HUES64 (cell line): ENCODE data around the gene VAMP3.

Experiments used
- H3K27ac ChIP-seq: 2 replicates; pipeline ENCODE4 v1.7.0; 2013; ENCODE audit warnings: low read depth, low read length, inconsistent platforms
- H3K27me3 ChIP-seq: 2 replicates; pipeline ENCODE4 v1.6.1; 2013; ENCODE audit warnings: mild to moderate bottlenecking, low read length; ENCODE audit not compliant: insufficient read depth
- H3K36me3 ChIP-seq: 2 replicates; pipeline ENCODE4 v1.6.1; 2013; ENCODE audit warnings: mild to moderate bottlenecking, low read length; ENCODE audit not compliant: insufficient read depth
- H3K4me1 ChIP-seq: 2 replicates; pipeline ENCODE4 v1.6.1; 2013; ENCODE audit warnings: mild to moderate bottlenecking, low read length, moderate library complexity; ENCODE audit not compliant: insufficient read depth
- H3K4me3 ChIP-seq: 2 replicates; pipeline ENCODE4 v1.5.1; 2013; ENCODE audit warnings: mild to moderate bottlenecking, low read length, moderate library complexity
- H3K9ac ChIP-seq: 2 replicates; pipeline ENCODE4 v1.6.1; 2013; ENCODE audit warnings: mild to moderate bottlenecking, low read depth, low read length
- H3K9me3 ChIP-seq: 2 replicates; pipeline ENCODE4 v1.6.1; 2013; ENCODE audit warnings: low read depth, low read length; ENCODE audit not compliant: insufficient read depth
- WGBS: fragments of 150-250, 120-280 bp; methylation state at CpG from one replicate; pipeline ENCODE4 v1.1.7; 2013; ENCODE audit warnings: missing lambda C conversion rate; 5-methylcytosine and 5-hydroxymethylcytosine counted together

Gene VAMP3

GRCh38 chr1:7768583-7768982 is 2.5 kb upstream of the VAMP3 start:
- Histone ChIP-seq H3K27ac (no peak overlapping the region), H3K4me1 (peaks cover 9% of the 10 kb centered on the region), H3K36me3 (peaks cover 10% of the 10 kb centered on the region), H3K9ac (no peak overlapping the region), H3K9me3 (no peaks in the 10 kb centered on the region), H3K4me3 (no peak overlapping the region), H3K27me3 (no peaks in the 10 kb centered on the region)
- 78% methylated on average over 1 of the region's 2 CpGs for WGBS

DNA sequence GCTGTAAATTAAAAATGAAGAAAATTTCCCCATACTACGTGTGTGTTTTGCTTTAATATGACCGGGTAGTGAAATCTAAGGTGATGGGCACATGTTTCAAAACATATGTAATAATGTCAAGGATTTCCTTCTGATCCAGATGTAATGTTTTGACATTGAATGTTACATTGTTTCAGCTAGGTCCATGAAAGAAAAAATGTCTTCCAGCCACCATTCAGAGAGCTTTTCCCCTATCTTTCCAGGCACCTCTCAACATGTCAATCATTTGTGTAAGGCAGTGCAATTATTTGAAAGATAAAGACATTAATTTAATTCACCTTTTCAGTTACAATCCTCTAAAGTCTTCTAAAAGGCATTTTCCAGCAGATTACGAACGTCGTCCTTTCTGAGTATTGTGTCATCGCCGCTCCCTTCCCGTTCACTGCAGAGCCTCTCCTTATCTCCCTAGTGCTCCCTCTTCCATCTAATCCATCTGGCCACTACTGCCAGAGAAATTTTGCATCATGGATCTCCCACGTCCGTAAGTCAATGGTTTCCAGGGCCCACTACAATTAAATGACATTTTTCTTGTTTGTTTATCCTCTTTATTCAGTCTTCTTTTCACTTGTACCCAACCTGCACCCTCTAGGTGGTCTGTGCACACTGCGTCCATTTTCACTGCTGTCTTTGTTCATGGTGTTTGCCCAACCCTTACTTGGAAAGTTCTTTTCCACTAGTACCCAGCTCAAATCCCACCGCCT is 1.3 kb upstream of the VAMP3 start:
- Histone ChIP-seq H3K4me1 (peaks cover 9% of the 10 kb centered on the region), H3K4me3 (no peak overlapping the region), H3K27me3 (no peaks in the 10 kb centered on the region), H3K36me3 (peaks cover 22% of the 10 kb centered on the region), H3K9ac (no peak overlapping the region), H3K27ac (no peak overlapping the region), H3K9me3 (no peaks in the 10 kb centered on the region)
- WGBS = 93% methylated on average over 11 of the region's 12 CpGs

DNA sequence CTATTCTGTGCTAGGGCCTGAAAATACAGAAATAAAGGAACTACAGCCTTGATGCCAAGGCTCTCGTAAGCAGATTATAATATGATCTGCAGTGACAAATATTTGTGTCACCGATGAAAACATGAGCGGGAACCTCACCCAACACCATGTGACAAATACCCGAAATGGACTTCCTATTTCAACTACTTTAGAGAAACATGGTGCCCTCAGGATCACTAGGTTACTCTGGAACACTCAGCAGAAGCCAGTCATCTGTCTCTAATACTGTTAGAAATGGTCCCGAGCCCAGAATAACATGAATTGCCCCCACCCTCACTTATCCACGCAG is 463 bp upstream of the VAMP3 start:
- H3K36me3 ChIP-seq = peaks cover 22% of the 10 kb centered on the region
- H3K9ac ChIP-seq = peak overlapping the region; percentile 68
- 52% methylated on average over 6 of the region's 6 CpGs for WGBS
- peaks cover 9% of the 10 kb centered on the region for H3K4me1 ChIP-seq
- H3K4me3 ChIP-seq = peak overlapping the region; percentile 80
- H3K27ac ChIP-seq = no peak overlapping the region; the same call in 1 of the 2 replicates
- H3K27me3 ChIP-seq = no peaks in the 10 kb centered on the region
- H3K9me3 ChIP-seq = no peaks in the 10 kb centered on the region

GRCh38 chr1:7771823-7772299 is 765 bp downstream of the VAMP3 start:
- H3K27ac ChIP-seq = peak overlapping the region; percentile 87; the same call in 1 of the 2 replicates

DNA sequence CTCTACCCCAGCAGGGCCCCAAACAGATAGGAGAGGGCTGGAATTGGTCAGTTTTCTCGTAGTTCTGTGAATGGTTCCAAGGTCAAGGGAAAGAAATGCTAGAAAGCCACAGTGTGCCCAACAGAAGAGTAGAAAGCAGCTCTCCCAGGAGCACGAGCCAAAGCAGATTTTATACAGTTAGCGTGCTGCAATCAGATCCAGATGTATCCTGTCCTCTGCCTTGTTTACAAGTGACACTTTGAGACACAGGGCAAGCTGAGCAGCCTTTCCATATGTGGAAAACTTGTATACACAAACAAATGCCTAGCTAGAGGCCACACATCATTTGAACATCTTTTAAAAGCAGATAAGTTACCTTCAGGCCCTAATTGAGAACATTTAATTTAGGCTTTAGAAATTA is 6.5 kb downstream of the VAMP3 start:
- Histone ChIP-seq H3K27me3 (no peaks in the 10 kb centered on the region), H3K36me3 (peaks cover 69% of the 10 kb centered on the region), H3K9ac (no peak overlapping the region), H3K27ac (no peak overlapping the region), H3K9me3 (no peaks in the 10 kb centered on the region), H3K4me3 (no peak overlapping the region), H3K4me1 (no peaks in the 10 kb centered on the region)
- WGBS = 92% methylated on average over 3 of the region's 3 CpGs

More at GRCh38 chr1:7771823-7772299, 765 bp downstream of the VAMP3 start:
- no peaks in the 10 kb centered on the region for H3K27me3 ChIP-seq
- WGBS = 35% methylated on average over 12 of the region's 12 CpGs
- peaks cover 28% of the 10 kb centered on the region for H3K36me3 ChIP-seq
- no peaks in the 10 kb centered on the region for H3K9me3 ChIP-seq
- peak overlapping the region; percentile 81 for H3K9ac ChIP-seq
- H3K4me3 ChIP-seq = peak overlapping the region; percentile 83
- H3K4me1 ChIP-seq = peaks cover 9% of the 10 kb centered on the region

GRCh38 chr1:7778133-7778628 is 7.1 kb downstream of the VAMP3 start:
- 95% methylated on average over 4 of the region's 4 CpGs for WGBS
- H3K4me1 ChIP-seq = no peaks in the 10 kb centered on the region
- no peak overlapping the region for H3K4me3 ChIP-seq
- peaks cover 64% of the 10 kb centered on the region for H3K36me3 ChIP-seq
- H3K9me3 ChIP-seq = no peaks in the 10 kb centered on the region
- no peaks in the 10 kb centered on the region for H3K27me3 ChIP-seq
- H3K27ac ChIP-seq = no peak overlapping the region
- H3K9ac ChIP-seq = no peak overlapping the region

- Histone ChIP-seq H3K4me3 (no peak overlapping the region), H3K9ac (no peak overlapping the region), H3K27ac (no peak overlapping the region), H3K4me1 (no peaks in the 10 kb centered on the region), H3K36me3 (peaks cover 53% of the 10 kb centered on the region), H3K27me3 (peaks cover 8% of the 10 kb centered on the region), H3K9me3 (no peaks in the 10 kb centered on the region)
- 94% methylated on average over 9 of the region's 9 CpGs for WGBS
Measured at GRCh38 chr1:7780976-7781375, 9.9 kb downstream of the VAMP3 start.

DNA sequence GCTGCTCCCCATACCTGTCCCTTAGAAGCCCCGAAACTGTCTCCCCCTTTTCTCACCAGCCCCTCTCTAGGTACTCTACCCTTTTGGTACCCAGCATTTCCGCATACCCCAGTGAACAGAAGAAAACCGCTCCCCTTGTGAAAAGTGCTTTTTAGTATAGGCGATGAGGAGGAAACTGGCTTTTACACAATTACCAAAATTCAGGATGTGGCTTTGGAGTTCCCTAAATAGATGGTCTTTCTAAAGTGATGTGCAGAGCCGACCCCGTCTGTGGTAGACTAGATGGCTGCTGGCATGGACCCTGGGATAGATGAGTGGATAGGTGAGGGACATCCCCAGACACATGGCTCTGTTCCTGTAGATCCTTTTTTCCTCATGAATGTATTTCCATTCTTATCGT is 10.4 kb downstream of the VAMP3 start:
- Histone ChIP-seq H3K9me3 (no peaks in the 10 kb centered on the region), H3K4me1 (no peaks in the 10 kb centered on the region), H3K27me3 (peaks cover 8% of the 10 kb centered on the region), H3K36me3 (peaks cover 54% of the 10 kb centered on the region), H3K4me3 (no peak overlapping the region), H3K9ac (no peak overlapping the region), H3K27ac (no peak overlapping the region)
- 84% methylated on average over 6 of the region's 7 CpGs for WGBS

DNA sequence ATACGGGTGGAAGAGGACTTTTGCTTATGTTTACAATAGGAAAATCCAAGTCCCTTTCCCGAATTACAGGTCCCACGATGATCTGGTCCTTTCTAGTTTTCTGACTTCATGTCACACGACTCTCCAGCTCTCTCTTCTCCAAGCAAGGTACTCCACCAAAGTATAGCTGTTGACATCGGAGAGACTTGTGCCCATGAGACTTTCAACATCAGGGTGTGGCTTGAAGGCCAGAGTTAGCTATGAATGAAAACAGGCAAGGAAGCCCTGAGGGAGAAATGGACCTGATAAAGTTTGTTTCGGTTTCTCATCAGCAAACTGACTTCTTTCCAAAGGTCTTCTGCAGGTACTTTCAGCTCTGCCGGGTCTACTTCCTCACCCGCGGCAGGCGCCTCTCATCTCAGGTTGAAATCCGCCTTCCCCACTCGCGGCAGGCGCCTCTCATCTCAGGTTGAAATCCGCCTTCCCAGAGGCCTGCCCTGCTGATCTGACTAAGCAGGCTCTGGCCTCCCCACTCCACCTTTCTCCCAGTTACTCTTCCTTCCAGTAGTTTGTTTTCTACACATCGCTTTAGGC is 10.9 kb downstream of the VAMP3 start:
- WGBS = 89% methylated on average over 16 of the region's 16 CpGs
- H3K9ac ChIP-seq = no peak overlapping the region

GRCh38 chr1:7783178-7783711 is 12.1 kb downstream of the VAMP3 start:
- H3K27ac ChIP-seq = peak overlapping the region; percentile 33; the same call in 1 of the 2 replicates
- H3K4me3 ChIP-seq = peak overlapping the region; percentile 64
- peak overlapping the region; percentile 66 for H3K9ac ChIP-seq
- 9% methylated on average over 25 of the region's 34 CpGs for WGBS
- peaks cover 8% of the 10 kb centered on the region for H3K27me3 ChIP-seq
- H3K9me3 ChIP-seq = no peaks in the 10 kb centered on the region
- no peaks in the 10 kb centered on the region for H3K4me1 ChIP-seq
- peaks cover 55% of the 10 kb centered on the region for H3K36me3 ChIP-seq

More for the DNA sequence above, 10.9 kb downstream of the VAMP3 start:
- H3K27ac ChIP-seq = no peak overlapping the region
- no peak overlapping the region for H3K4me3 ChIP-seq
- peaks cover 8% of the 10 kb centered on the region for H3K27me3 ChIP-seq
- no peaks in the 10 kb centered on the region for H3K4me1 ChIP-seq
- no peaks in the 10 kb centered on the region for H3K9me3 ChIP-seq
- peaks cover 55% of the 10 kb centered on the region for H3K36me3 ChIP-seq

- H3K9ac ChIP-seq = peak within 1 kb of the TSS; percentile 66
- peaks cover 56% of the 10 kb centered on the region for H3K36me3 ChIP-seq
- peaks cover 8% of the 10 kb centered on the region for H3K27me3 ChIP-seq
- no peaks in the 10 kb centered on the region for H3K4me1 ChIP-seq
- under 1% methylated on average over 90 of the region's 90 CpGs for WGBS
- 0 out of 2 replicates have a peak, but pooled peaks cover 1% of the 10 kb centered on the region for H3K9me3 ChIP-seq
- H3K4me3 ChIP-seq = peak within 1 kb of the TSS; percentile 64
- peak within 1 kb of the TSS; percentile 33; the same call in 1 of the 2 replicates for H3K27ac ChIP-seq
Measured at GRCh38 chr1:7783826-7784491, 12.9 kb downstream of the VAMP3 start, which contains the start of gene PER3. Gene PER3, plus strand, starts transcription at chr1:7784291. Its CDS starts 587 bp downstream, at chr1:7784878.
